ENCODE measurements around the gene FCRL6. TPM values are rescaled to one million over a fixed set of nuclear protein-coding genes. Genes with fewer than 3 reads are reported as not detected.

Gene FCRL6
- total RNA-seq, 4 donors from 2014 or later: not detected

- H3K27me3 ChIP-seq: no peaks in the 10 kb centered on the region
- peaks cover 0 to 10% of the 10 kb centered on the region in 2 donors for H3K4me1 ChIP-seq
- intact Hi-C loops (cut with DNase I; ENCODE audit: low total_unique reads) (loop anchor here (2.0 kb wide), 2 partner anchors 25 to 49 kb away; partner anchors contain the start of gene DUSP23), in situ Hi-C loops (cut with MboI; ENCODE audit: low sequenced_read_pairs in 4 of 4) (no loop called here)
- H3K27ac ChIP-seq: peak overlapping the region in 1 of 4 donors; percentile 63
- peak; percentile 43 to 53 for DNase-seq
- ATAC-seq: peak; percentile 73 to 94
- H3K36me3 ChIP-seq: no peaks in the 10 kb centered on the region
- H3K4me3 ChIP-seq: no peak overlapping the region
- no peaks in the 10 kb centered on the region for H3K9me3 ChIP-seq
- TF ChIP-seq CTCF (IDR thresholded peaks at IDR 0.05 in 4 of 5, conservative IDR thresholded peaks at IDR 0.05 in 1 of 5) (no peak), POLR2A (IDR thresholded peaks at IDR 0.05) (no peak)
Observed at GRCh38 chr1:159829822-159830465, 27.8 kb downstream of the FCRL6 start.

- peaks cover 0 to 14% of the 10 kb centered on the region in 2 donors for H3K4me1 ChIP-seq
- no peaks in the 10 kb centered on the region for H3K36me3 ChIP-seq
- no peak for ATAC-seq
- no peaks in the 10 kb centered on the region for H3K27me3 ChIP-seq
- intact Hi-C loops (cut with DNase I; ENCODE audit: low total_unique reads): loop anchor here (2.0 kb wide), 1 partner anchor 50 kb away; the partner anchor contains the start of gene DUSP23
- no peaks in the 10 kb centered on the region for H3K9me3 ChIP-seq
- no peak overlapping the region for H3K27ac ChIP-seq
- no peak for TF ChIP-seq POLR2A (IDR thresholded peaks at IDR 0.05)
- TF ChIP-seq CTCF (IDR thresholded peaks at IDR 0.05 in 4 of 5, conservative IDR thresholded peaks at IDR 0.05 in 1 of 5): no peak
- no peak for DNase-seq
- H3K4me3 ChIP-seq: no peak overlapping the region
- in situ Hi-C loops (cut with MboI; ENCODE audit: low sequenced_read_pairs in 4 of 4): no loop called here
Observed at GRCh38 chr1:159830722-159831121, 28.6 kb downstream of the FCRL6 start.

DNA sequence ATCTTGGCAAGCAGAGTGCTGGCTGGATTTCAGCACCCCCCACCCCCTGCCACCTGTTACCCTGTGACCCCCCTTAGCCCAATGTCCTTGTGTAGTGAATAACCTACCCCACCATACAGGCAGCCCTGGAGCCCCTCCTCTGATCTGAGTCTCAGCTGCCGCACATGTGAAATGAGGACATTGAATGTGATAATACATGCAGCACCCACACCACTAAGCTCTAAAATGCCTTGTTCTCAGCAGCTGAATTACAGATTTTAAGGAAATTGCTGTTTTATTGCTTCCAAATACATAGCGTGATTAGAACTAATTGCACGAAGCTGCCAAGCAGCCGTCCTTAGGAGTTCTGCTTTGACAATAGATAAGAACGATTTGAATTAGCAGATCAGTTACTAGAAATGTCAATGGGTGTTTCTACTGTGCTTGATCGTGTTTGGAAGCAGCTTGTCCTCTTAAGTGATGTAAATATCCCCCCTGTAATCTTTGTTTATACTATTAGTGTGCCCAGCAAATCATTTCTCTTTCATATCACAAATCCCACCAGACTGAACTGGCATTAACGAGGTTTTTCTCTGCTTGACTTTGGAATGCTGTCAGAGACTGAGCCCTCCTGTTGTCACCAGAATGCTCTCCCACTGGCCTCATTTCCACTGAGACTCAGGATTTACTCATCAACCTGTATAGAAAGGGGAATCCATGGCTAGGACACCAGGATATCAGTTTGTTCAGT, 29.4 kb downstream of the FCRL6 start:
- Histone ChIP-seq H3K27ac (no peak overlapping the region), H3K4me1 (peaks cover 0 to 15% of the 10 kb centered on the region in 2 donors), H3K4me3 (no peak overlapping the region), H3K9me3 (no peaks in the 10 kb centered on the region), H3K36me3 (no peaks in the 10 kb centered on the region), H3K27me3 (no peaks in the 10 kb centered on the region)
- TF ChIP-seq CTCF (IDR thresholded peaks at IDR 0.05 in 4 of 5, conservative IDR thresholded peaks at IDR 0.05 in 1 of 5) (no peak), POLR2A (IDR thresholded peaks at IDR 0.05) (no peak)
- DNase-seq (no peak), ATAC-seq (no peak)
- intact Hi-C loops (cut with DNase I; ENCODE audit: low total_unique reads): loop anchor here (2.0 kb wide), 1 partner anchor 51 kb away; the partner anchor contains the start of gene DUSP23
- in situ Hi-C loops (cut with MboI; ENCODE audit: low sequenced_read_pairs in 4 of 4): no loop called here

- TF ChIP-seq CTCF (IDR thresholded peaks at IDR 0.05 in 4 of 5, conservative IDR thresholded peaks at IDR 0.05 in 1 of 5) (no peak), POLR2A (IDR thresholded peaks at IDR 0.05) (no peak)
- Histone ChIP-seq H3K27ac (no peak overlapping the region), H3K4me3 (no peak overlapping the region), H3K4me1 (peaks cover 0 to 15% of the 10 kb centered on the region in 2 donors), H3K27me3 (no peaks in the 10 kb centered on the region), H3K9me3 (no peaks in the 10 kb centered on the region), H3K36me3 (peaks cover 0 to 2% of the 10 kb centered on the region in 2 donors)
- intact Hi-C loops (cut with DNase I; ENCODE audit: low total_unique reads) (no loop called here), in situ Hi-C loops (cut with MboI; ENCODE audit: low sequenced_read_pairs in 4 of 4) (no loop called here)
- no peak for DNase-seq
- ATAC-seq: no peak
Observed at GRCh38 chr1:159832309-159832708, 30.1 kb downstream of the FCRL6 start.
